HG02763 (cell line): Measurements from ENCODE around the gene THRB.

Experiments
- ATAC-seq: cut with Tn5 transposase; IDR thresholded peaks from one replicate; pipeline ENCODE4 v1.9.1; 2021; ENCODE audit warnings: mild to moderate bottlenecking, moderate library complexity; ENCODE audit not compliant: unreplicated experiment

THRB gene

GRCh38 chr3:24494618-24495325 is at the start of gene THRB:
THRB (minus strand) TSS chr3:24494850.
- ATAC-seq = no peak

GRCh38 chr3:24541935-24542334 is 47.3 kb upstream of the THRB start:
- no peak for ATAC-seq

GRCh38 chr3:24540821-24541220 is 46.2 kb upstream of the THRB start:
- no peak for ATAC-seq

- ATAC-seq = no peak
Observed at GRCh38 chr3:24539699-24540098, 45.0 kb upstream of the THRB start.

- ATAC-seq = no peak
Observed at GRCh38 chr3:24538891-24539290, 44.2 kb upstream of the THRB start.

- ATAC-seq = no peak
Observed at GRCh38 chr3:24533561-24534193, 39.0 kb upstream of the THRB start.

GRCh38 chr3:24530471-24530870 is 35.8 kb upstream of the THRB start:
- no peak for ATAC-seq

GRCh38 chr3:24529210-24529609 is 34.6 kb upstream of the THRB start:
- ATAC-seq = no peak

- ATAC-seq = no peak
Observed at GRCh38 chr3:24526640-24527212, 32.1 kb upstream of the THRB start.

GRCh38 chr3:24525557-24525956 is 30.9 kb upstream of the THRB start:
- no peak for ATAC-seq

GRCh38 chr3:24525022-24525421 is 30.4 kb upstream of the THRB start:
- ATAC-seq = no peak

- no peak for ATAC-seq
Observed at GRCh38 chr3:24523988-24524727, 29.5 kb upstream of the THRB start.

GRCh38 chr3:24523215-24523614 is 28.6 kb upstream of the THRB start:
- ATAC-seq = no peak

GRCh38 chr3:24522146-24522579 is 27.5 kb upstream of the THRB start:
- no peak for ATAC-seq

- ATAC-seq = no peak
Observed at GRCh38 chr3:24521420-24522145, 26.9 kb upstream of the THRB start.

- no peak for ATAC-seq
Observed at GRCh38 chr3:24520976-24521419, 26.3 kb upstream of the THRB start.

- no peak for ATAC-seq
Observed at GRCh38 chr3:24520101-24520495, 25.4 kb upstream of the THRB start.

- ATAC-seq = peak; percentile 51
Observed at GRCh38 chr3:24519368-24520100, 24.9 kb upstream of the THRB start.

GRCh38 chr3:24518990-24519367 is 24.3 kb upstream of the THRB start:
- no peak for ATAC-seq

- no peak for ATAC-seq
Observed at GRCh38 chr3:24514119-24514518, 19.5 kb upstream of the THRB start.
